Endometrium (tissue), 2 donors: ENCODE results near the gene RAB30.

Experiments
- FAIRE-seq: peaks from 2 replicates; lab custom pipeline; 2012; peaks lifted over from hg19 to GRCh38; lab: Jason Lieb, UNC
- donor health status: control.
- donor health status: control.

RAB30 gene

GRCh38 chr11:83039566-83039965 lies 32.1 kb downstream of the RAB30 start:
- no peak for FAIRE-seq

GRCh38 chr11:83037877-83038276 lies 33.8 kb downstream of the RAB30 start:
- no peak for FAIRE-seq

GRCh38 chr11:83036701-83037100 lies 35.0 kb downstream of the RAB30 start:
- FAIRE-seq: no peak

DNA sequence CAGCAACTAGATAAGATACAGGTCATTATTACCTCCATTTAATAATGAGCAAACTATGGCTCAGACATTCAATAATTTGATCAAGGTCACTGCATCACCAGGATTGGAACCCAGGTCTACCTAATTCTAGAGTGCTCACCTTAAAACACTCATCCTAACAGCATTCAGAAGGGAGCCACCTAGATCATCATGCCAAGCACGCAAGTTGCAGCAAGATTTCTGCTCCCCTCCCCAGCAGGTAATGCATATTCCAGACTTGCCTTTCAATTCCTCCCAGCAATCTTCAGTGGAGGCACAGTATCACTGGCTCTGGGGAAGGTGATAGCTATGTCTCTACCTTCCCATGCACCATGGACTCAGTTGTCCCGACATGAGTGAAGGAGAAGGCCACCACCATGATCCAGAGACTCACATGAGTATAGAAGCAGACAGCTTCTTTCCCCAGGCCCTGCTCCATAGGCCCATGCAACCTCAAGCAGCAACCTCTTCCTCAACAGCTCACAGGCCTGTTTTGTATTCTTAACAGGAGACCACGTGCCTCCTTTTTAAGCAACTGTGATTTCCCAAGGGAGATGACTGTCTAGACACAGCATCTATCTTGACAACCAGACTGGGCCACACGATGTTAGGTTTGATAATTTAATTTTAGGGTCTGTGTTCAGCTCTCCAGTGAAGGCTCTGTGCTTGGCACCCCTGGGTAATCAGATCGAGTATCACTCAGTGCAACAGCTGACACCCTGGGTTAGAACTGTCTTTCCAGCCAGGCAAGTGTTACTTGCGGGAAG lies 36.4 kb downstream of the RAB30 start:
- no peak for FAIRE-seq

- FAIRE-seq: no peak
These were observed 37.1 kb downstream of the RAB30 start for GRCh38 chr11:83034673-83035014.

- no peak for FAIRE-seq
These were observed 37.6 kb downstream of the RAB30 start for GRCh38 chr11:83033972-83034672.

DNA sequence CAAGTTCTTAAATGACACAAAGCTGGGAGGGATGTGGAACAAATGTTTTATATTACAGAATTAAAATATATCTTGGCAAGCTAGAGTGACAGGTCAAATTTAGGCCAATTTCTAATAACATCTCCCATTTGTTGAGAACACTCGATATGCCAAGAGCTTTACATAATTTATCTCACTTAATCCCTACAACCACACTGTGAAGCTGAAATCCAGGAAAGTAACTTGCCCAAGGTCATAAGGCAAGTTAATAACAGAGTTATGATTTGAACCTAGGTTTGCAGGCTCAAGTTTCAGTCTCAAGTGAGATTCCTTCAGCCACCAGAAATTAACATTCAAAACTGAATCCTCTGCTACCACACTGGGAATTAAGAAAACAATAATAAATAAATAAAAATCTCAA lies 38.3 kb downstream of the RAB30 start:
- FAIRE-seq: no peak

DNA sequence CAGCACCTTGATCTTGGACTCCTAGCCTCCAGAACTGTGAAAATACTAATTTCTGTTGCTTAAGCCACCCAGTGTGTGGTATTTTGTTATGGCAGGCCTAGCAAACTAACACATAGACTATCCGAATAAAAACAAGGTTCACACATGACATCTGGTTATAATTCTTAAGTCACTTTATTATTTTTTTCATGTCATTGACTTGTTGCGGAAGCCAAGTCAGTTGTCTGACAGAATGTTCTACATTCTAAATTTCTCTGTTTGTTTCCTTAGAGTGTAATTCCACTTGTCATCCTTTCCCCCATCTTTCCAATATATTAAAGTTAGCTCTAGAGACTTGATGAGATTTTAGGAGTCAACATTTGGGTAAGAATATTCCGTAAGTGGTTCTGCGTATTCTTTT lies 40.6 kb downstream of the RAB30 start:
- FAIRE-seq: no peak

- no peak for FAIRE-seq
These were observed 43.9 kb downstream of the RAB30 start for GRCh38 chr11:83027794-83028193.

DNA sequence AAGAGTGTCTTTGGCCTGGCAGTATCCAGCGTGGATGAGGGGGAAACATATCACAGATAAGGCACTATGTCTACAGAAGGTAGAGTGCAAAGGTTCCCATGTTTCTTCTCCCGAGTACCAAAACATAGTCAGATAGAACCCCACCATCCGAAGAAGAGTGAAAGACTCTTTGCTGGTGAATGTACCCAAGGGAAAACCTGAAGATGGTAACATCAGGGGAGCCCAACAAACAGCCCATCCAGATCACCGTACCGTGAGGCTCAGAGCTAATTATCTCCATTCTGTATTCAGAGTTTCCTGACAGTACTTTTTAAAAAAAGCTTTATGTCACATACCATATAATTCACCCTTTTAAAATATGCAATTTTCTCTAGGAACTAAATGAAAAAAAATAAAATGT lies 44.4 kb downstream of the RAB30 start:
- no peak for FAIRE-seq

DNA sequence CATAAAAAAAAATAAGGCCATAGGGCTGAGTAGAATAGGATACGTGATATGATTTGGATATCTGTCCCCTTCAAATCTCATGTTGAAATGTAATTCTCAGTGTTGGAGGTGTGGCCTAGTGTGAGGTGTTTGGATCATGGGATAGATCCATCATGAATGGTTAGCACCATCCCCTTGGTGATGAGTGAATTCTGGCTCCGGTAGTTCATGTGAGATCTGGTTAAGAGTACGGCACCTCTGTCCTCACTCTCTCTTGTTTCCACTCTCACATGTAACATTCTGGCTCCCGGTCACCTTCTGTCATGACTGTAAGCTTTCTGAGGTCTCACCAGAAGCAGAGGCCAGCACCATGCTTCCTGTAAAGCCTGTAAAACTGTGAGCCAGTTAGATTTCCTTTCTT lies 45.5 kb downstream of the RAB30 start:
- no peak for FAIRE-seq

DNA sequence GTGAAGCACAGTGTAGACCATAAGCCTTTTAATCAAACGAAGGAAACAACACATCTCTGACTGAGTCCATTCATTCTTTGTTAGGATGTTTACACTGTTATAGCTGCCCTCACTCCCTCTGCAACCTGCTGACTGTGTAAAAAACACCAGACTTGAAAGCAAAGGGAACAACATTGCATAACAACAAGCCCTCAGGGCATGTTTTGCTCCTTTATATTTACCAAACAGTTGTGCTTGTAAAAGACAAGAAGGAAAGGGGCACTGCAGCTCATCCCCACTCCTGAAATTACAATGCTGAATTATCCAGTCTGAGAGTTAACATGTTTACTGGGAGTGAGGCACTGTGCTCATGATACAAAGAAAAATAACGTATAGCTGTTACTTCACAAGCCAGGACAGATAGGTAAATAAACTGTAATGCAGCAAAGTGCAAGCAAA lies 46.4 kb downstream of the RAB30 start:
- peak; percentile 86 for FAIRE-seq

DNA sequence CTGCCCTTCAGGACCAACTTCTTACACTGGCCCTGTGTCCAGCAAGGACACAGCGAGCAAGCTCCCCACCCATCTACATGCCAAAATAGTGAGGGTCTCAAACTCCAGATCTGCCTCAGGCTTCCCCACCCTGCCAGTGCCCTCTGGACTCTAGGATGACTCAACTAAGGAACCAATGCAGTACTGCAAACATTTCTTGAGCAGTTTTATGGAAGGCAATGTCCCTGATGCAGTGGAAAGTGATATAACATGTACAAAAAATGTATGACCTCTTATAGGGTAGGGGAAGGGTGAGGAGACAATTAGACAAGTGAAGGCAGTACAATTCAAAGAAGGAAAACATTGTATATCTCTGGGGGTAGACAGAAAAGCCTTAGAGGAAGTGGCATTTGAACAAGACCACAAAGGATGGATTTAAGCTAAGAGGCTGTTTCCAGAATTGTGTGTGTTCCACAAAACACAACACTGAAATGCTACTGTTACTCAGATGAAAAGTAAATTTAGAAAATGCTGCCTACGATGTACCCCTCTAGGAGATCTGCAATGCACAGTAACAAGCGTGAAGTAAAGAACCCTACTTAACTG lies 47.3 kb downstream of the RAB30 start:
- no peak for FAIRE-seq

GRCh38 chr11:83023410-83023809 lies 48.3 kb downstream of the RAB30 start:
- FAIRE-seq: no peak

DNA sequence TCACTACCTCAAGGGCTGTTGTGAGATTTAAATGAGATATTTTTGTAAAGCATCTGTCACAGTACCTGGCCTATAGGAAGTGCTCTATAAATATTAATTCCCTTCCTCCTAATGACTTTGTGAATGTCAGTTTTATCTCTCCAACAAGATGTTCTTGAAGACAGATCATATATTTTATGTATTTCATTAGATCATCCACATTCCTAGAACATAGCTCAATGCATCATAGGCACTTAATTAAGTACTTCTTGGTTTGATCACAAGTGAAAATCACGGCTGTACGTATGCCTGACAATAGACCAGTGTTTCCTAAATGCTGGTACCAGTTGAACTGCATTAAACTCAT lies 49.9 kb downstream of the RAB30 start:
- FAIRE-seq: no peak

DNA sequence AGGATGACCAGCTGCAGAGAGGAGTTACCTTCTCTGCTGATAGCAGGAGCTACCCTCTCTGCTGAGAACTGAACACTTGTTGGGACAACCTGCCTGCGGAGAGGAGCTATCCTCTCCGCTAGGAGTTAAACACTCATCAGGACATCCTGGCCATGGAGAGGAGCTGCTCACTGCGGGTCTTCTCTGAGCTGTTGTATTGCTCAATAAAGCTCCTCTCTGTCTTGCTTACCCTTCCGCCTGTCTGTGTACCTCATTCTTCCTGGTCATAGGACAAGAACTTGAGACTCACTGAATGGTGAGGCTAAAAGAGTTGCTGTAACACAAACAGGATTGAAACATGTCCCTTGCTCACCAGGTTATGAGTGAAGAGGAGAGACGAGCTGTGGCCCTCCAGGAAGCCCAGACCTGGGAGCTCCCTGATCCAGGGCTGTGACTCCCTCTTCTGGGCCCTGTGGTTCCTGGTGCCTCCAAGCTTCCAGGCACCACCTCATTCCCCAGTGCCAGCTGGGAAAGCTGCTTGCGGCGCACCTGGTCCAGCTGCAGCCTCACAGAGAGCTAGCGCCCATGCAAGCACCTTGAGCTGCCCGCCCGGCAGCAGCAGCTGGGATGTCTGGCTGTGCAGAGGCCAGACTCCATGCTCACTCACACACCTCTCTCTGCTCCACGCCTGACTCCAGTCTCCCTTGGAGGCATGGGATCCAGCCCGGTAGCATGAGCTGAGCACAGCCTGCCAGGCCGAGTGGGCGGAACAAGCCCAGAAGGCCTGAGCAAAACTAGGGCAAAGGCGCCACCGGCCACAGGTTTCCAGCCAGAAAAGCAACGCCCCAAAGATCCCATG lies 50.5 kb downstream of the RAB30 start:
- FAIRE-seq: no peak

DNA sequence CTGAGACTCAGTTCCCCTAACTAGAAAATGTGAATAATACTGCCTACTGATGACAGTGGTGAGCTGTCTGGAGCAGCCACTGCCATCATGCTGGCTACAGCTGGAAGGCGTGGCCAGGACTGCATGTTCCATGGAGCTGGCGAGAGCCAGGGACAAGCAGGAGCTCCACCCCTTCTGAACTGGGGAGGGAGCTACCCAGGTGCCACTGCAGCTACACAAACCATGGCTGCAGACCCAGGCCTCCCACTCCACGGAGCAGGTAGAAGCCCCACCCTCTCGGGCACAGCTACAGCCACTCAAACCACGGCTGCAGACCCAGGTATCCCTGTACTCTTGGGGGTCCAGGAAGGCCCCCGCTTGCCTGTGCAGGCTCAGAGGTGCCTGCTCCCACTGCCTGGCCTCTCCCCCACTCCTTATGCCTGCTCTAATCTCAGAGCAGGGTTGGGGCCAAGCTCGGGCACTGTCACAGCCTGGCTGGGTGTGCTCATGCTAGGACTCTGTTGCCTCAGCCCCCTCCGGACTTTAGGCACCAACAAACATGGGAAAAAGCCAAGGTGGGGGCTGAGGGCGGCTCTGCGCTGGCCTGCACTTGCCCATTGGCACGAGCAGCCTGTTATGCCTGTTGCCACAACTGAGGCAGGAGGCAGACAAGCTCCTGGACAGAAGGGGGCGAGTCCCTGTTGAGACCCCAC lies 51.7 kb downstream of the RAB30 start:
- FAIRE-seq: no peak

GRCh38 chr11:83014951-83015350 lies 56.7 kb downstream of the RAB30 start:
- FAIRE-seq: no peak

GRCh38 chr11:83012168-83013067 lies 59.3 kb downstream of the RAB30 start:
- FAIRE-seq: no peak

DNA sequence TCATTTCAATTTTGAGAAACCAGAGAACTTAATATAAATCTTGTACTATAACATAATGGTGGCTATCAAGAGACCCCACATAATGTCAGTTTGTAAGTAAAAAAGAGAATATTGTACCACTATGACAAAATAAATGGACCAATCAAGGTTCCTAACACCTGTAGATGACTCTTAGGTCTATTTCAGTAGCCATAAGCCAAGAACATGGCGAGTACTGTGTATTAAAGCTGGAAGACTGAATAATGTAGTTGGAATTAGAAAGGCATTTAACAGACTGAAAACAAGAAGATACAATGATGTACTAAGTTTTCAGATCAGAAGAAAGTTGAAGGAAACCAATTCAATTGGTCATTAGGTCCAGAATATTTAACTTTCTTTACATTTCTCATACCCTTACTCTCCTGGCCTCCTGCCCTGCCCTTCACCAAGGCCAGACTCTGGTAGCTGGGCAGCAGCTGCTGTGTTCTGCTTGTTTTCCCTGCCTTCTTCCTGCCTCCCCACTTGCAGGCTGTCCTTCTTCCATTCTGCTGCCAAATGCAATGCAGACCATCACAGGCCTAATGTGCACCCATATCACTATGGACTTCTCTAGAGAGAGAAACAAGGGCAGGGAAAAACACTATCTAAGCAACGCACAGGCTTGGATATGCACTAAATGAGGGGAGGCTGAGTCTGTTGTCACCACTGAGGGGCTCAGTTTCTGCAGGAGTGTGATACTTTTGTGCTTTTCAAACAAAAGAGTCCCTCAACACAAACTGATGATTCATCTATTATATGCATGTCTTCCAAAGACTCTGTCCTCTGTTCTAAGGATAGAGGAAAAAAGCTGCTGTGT lies 60.1 kb downstream of the RAB30 start:
- no peak for FAIRE-seq
